BLaER1 treated with 17β-estradiol and CSF1 and Interleukin-3, amounts not matched to agents 10 nM and 100 nM (cell line): ENCODE data around the gene ORC2.
"Not testable (repeated sequence)": the region's sequence is repeated elsewhere in the genome, so short reads cannot be mapped to it uniquely, and the experiment has no call there.

ENCODE experiments used
- H3K27ac ChIP-seq, 11 experiments: shearing (Covaris generic); formaldehyde crosslinking; 2 replicates each; pipeline ENCODE4 v1.8.1; 2022
- H3K27me3 ChIP-seq, 11 experiments: shearing (Covaris generic); formaldehyde crosslinking; 2 replicates each; pipeline ENCODE4 v1.8.1; 2022
- H3K36me3 ChIP-seq, 11 experiments: shearing (Covaris generic); formaldehyde crosslinking; 2 replicates each; pipeline ENCODE4 v1.8.1; 2022
- H3K4me1 ChIP-seq, 10 experiments: shearing (Covaris generic); formaldehyde crosslinking; 2 replicates each; pipeline ENCODE4 v1.8.1; 2022
- H3K4me2 ChIP-seq, 11 experiments: shearing (Covaris generic); formaldehyde crosslinking; 2 replicates each; pipeline ENCODE4 v1.8.1; 2022
- H3K4me3 ChIP-seq, 10 experiments: shearing (Covaris generic); formaldehyde crosslinking; 2 replicates each; pipeline ENCODE4 v1.8.1; 2022
- H3K9ac ChIP-seq, 11 experiments: shearing (Covaris generic); formaldehyde crosslinking; 2 replicates each; pipeline ENCODE4 v1.8.1; 2022
- H3K9me3 ChIP-seq, 11 experiments: shearing (Covaris generic); formaldehyde crosslinking; replicated peaks in 1 of 11; 2 replicates each; pipeline ENCODE4 v1.8.1; 2022
- H4K20me1 ChIP-seq, 11 experiments: shearing (Covaris generic); formaldehyde crosslinking; 2 replicates each; pipeline ENCODE4 v1.8.1; 2022
- Cebpa-rat ChIP-seq, 11 experiments: shearing (Covaris generic); IDR thresholded peaks; 2 replicates each; pipeline ENCODE4 v1.8.1; 2022

The ORC2 gene

DNA sequence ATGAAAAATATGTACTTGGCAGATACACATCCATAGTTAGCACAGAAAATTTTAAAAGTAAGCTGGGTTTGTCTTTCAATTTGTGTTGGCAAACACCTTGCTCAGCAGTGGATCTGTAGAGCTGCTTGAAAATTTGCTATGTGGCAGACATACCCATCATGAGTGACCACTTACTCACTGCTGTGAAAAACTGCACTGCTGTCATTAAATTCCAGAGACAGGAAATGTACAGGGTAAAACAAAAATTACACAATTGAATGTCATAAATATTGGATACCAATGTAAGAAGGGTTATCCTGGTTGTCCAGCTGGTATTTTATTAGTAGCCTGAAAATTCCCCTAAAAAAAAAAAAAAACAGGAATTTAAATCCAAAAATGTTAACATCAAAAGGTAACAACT is 49.8 kb downstream of the ORC2 start:
- no peak for TF ChIP-seq Cebpa-rat (IDR thresholded peaks at IDR 0.05)
- H3K27me3 ChIP-seq: no peaks in the 10 kb centered on the region
- H3K4me1 ChIP-seq: no peaks in the 10 kb centered on the region
- peak overlapping the region in 1 of 11 experiments; percentile 0; a peak in 1 of 22 replicates for H3K9ac ChIP-seq
- H3K27ac ChIP-seq: no peak overlapping the region
- H3K4me2 ChIP-seq: no peak overlapping the region
- no peaks in the 10 kb centered on the region for H4K20me1 ChIP-seq
- H3K36me3 ChIP-seq: peaks cover 79 to 100% (median 97%) of the 10 kb centered on the region in 11 experiments
- no peak overlapping the region for H3K4me3 ChIP-seq
- H3K9me3 ChIP-seq: no peaks in the 10 kb centered on the region

- no peak for TF ChIP-seq Cebpa-rat (IDR thresholded peaks at IDR 0.05)
- Histone ChIP-seq H3K9me3 (no peaks in the 10 kb centered on the region), H3K36me3 (peaks cover 60 to 98% (median 77%) of the 10 kb centered on the region in 11 experiments), H4K20me1 (no peaks in the 10 kb centered on the region), H3K27me3 (no peaks in the 10 kb centered on the region), H3K4me2 (no peak overlapping the region), H3K9ac (no peak overlapping the region), H3K27ac (no peak overlapping the region), H3K4me3 (no peak overlapping the region), H3K4me1 (no peaks in the 10 kb centered on the region)
Measured at GRCh38 chr2:200909958-200910357, 53.5 kb downstream of the ORC2 start.

- peaks cover 38 to 89% (median 58%) of the 10 kb centered on the region in 11 experiments for H3K36me3 ChIP-seq
- TF ChIP-seq Cebpa-rat (IDR thresholded peaks at IDR 0.05): no peak
Measured at GRCh38 chr2:200905618-200906296, 57.7 kb downstream of the ORC2 start.

DNA sequence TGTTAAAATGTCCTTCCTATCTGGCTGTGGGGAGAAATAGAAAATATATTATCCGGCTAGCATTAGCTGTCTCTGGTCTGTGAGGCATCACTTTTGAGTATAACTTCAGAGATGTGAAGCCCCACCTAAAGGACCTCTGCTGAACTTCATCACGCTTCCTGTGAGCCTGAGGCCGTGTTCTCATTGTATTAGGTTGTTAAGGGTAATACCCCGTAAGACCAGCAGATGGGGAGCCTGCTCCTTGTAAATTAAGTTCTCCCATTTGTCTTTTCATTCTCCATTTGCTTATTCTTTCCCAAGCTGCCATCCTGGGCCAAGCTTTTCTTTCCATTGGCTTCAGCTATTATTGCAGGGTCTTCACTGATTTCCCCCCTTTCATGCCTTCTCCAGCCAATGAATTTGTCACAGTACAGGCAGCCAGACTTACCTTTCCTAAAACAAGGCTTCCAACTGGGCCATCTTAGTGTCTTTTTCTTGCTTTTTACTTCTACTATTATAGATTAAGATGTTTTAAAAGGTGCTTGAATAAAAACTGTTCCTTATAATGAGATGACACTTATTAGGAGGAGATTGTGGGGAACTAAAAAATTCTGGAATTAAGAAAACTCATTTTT is 61.9 kb downstream of the ORC2 start:
- Histone ChIP-seq H3K4me1 (peaks cover 0 to 12% (median 3%) of the 10 kb centered on the region in 10 experiments; a peak in 8 of 20 replicates), H4K20me1 (no peaks in the 10 kb centered on the region), H3K4me2 (no peak overlapping the region), H3K27me3 (no peaks in the 10 kb centered on the region), H3K36me3 (peaks cover 56 to 91% (median 71%) of the 10 kb centered on the region in 11 experiments), H3K27ac (no peak overlapping the region), H3K9ac (no peak overlapping the region), H3K4me3 (no peak overlapping the region), H3K9me3 (no peaks in the 10 kb centered on the region)
- TF ChIP-seq Cebpa-rat (IDR thresholded peaks at IDR 0.05): no peak

More at GRCh38 chr2:200905618-200906296, 57.7 kb downstream of the ORC2 start:
- peaks cover 0 to 12% (median 3%) of the 10 kb centered on the region in 10 experiments; a peak in 8 of 20 replicates for H3K4me1 ChIP-seq
- no peaks in the 10 kb centered on the region for H4K20me1 ChIP-seq
- H3K9me3 ChIP-seq: no peaks in the 10 kb centered on the region
- no peak overlapping the region for H3K27ac ChIP-seq
- H3K9ac ChIP-seq: peak overlapping the region in 3 of 11 experiments; percentile 1 to 17 (median 13); a peak in 1 of 22 replicates
- no peaks in the 10 kb centered on the region for H3K27me3 ChIP-seq
- H3K4me2 ChIP-seq: no peak overlapping the region
- H3K4me3 ChIP-seq: no peak overlapping the region

GRCh38 chr2:200899482-200899881 is 64.0 kb downstream of the ORC2 start:
- Histone ChIP-seq H3K27me3 (no peaks in the 10 kb centered on the region), H3K9me3 (no peaks in the 10 kb centered on the region), H4K20me1 (no peaks in the 10 kb centered on the region), H3K4me3 (no peak overlapping the region), H3K36me3 (peaks cover 70 to 92% (median 79%) of the 10 kb centered on the region in 11 experiments), H3K4me2 (no peak overlapping the region), H3K4me1 (peaks cover 0 to 12% (median 3%) of the 10 kb centered on the region in 10 experiments; a peak in 8 of 20 replicates), H3K27ac (no peak overlapping the region), H3K9ac (no peak overlapping the region; a peak in 1 of 22 replicates)
- no peak for TF ChIP-seq Cebpa-rat (IDR thresholded peaks at IDR 0.05)

- Histone ChIP-seq H3K9me3 (no peaks in the 10 kb centered on the region), H4K20me1 (no peaks in the 10 kb centered on the region), H3K27me3 (no peaks in the 10 kb centered on the region), H3K9ac (peak within 1 kb of the TSS; percentile 79 to 87 (median 85)), H3K4me2 (peak within 1 kb of the TSS; percentile 79 to 99 (median 88)), H3K4me3 (peak within 1 kb of the TSS; percentile 67 to 77 (median 74)), H3K4me1 (peaks cover 34 to 44% (median 39%) of the 10 kb centered on the region in 10 experiments), H3K36me3 (peaks cover 15 to 28% (median 18%) of the 10 kb centered on the region in 11 experiments), H3K27ac (peak within 1 kb of the TSS; percentile 71 to 92 (median 87))
- TF ChIP-seq Cebpa-rat (IDR thresholded peaks at IDR 0.05): peak in 1 of 11 experiments; percentile 55; a peak in 1 of 22 replicates
Measured at GRCh38 chr2:200888704-200889625, 74.5 kb downstream of the ORC2 start, which contains the start of the genes NIF3L1 and PPIL3. NIF3L1 (plus strand) TSS chr2:200889371; CDS start chr2:200891944, 2,573 bp downstream. PPIL3 (minus strand) TSS chr2:200889077; CDS start chr2:200887615, 1,462 bp downstream.

- H3K9ac ChIP-seq, H4K20me1 ChIP-seq, H3K9me3 ChIP-seq, H3K4me3 ChIP-seq, H3K4me2 ChIP-seq, H3K27me3 ChIP-seq, H3K27ac ChIP-seq: not testable (repeated sequence)
- peaks cover 72 to 89% (median 87%) of the 10 kb centered on the region in 11 experiments for H3K36me3 ChIP-seq
- H3K4me1 ChIP-seq: peaks cover 7 to 14% (median 8%) of the 10 kb centered on the region in 10 experiments
Measured at GRCh38 chr2:200881715-200882249, 81.7 kb downstream of the ORC2 start.

- no peaks in the 10 kb centered on the region for H3K27me3 ChIP-seq
- no peak overlapping the region for H3K27ac ChIP-seq
- H3K4me3 ChIP-seq: no peak overlapping the region
- H3K9me3 ChIP-seq: no peaks in the 10 kb centered on the region
- H3K4me2 ChIP-seq: no peak overlapping the region
- H3K9ac ChIP-seq: no peak overlapping the region
- H3K4me1 ChIP-seq: no peaks in the 10 kb centered on the region; a peak in 1 of 20 replicates
- peaks cover 80 to 100% (median 96%) of the 10 kb centered on the region in 11 experiments for H3K36me3 ChIP-seq
- TF ChIP-seq Cebpa-rat (IDR thresholded peaks at IDR 0.05): no peak
- no peaks in the 10 kb centered on the region for H4K20me1 ChIP-seq
Measured at GRCh38 chr2:200878289-200878880, 85.1 kb downstream of the ORC2 start.
